ENCODE results near the gene FBN2.

- TF ChIP-seq CTCF (IDR thresholded peaks at IDR 0.05; ENCODE audit: low read depth, low read length) = no peak
- no peak for TF ChIP-seq MAX (IDR thresholded peaks at IDR 0.05; ENCODE audit: low read depth, low read length)
These were observed 203.9 kb downstream of the FBN2 start for GRCh38 chr5:128334010-128334716.
